ENCODE data around the gene TCF12.

Gene TCF12

DNA sequence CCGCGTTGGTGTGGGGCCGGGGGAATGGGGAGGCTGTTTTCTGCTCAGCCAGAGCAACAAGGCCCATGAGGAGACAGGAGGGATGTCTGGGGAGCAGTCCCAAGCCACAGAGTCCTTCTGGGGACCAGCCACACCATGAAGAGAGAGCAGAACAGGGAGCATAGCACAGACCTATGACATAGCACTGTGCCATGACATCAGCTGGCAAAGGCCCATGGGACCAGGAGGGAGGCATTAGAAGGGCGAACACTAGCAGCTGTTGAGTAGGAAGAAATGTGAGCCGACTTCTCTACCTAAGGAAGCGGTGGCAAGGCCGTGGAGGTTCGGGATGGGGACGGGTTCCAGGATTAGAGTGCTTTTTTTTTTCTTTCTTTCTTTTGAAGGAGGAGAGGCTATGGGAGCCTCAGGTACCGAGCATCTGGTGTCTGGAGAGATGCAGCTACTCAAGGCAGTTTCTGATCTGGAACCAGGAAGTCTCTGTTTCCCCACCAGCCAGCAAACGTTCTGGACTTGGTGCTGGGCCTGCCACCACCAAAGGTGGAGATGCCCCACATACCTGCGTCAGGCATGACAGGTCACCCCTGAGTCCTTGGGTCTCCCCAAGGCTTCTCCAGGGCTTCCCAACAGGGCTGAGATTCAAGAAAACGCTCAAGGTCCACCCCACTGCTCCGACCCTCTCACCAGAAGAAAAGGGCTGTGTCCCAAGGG, 380.6 kb downstream of the TCF12 start:
- no peak for DNase-seq (ENCODE audit: low spot score)

DNA sequence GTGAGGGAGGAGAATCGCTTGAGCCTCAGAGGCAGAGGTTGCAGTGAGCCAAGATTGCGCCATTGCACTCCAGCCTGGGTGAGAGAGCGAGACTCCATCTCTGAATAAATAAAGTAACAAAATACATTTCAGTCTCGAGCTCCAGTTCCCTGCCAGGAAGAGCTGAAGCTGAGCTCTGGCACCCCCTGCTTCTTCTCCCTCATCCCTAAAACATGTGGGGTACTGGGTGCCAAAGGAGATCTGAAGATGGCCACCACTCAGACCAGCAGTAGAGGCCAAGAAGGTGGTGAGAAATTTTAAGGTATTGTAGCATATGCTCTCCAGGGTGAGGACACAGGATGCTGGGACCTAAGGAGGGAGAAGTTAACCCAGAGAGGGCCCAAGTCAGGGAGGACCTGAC, 382.9 kb downstream of the TCF12 start:
- no peak for DNase-seq (ENCODE audit: low spot score)

- no peak for DNase-seq (ENCODE audit: low spot score)
These were observed 384.3 kb downstream of the TCF12 start for GRCh38 chr15:57302640-57303257.

- no peak for DNase-seq (ENCODE audit: low spot score)
These were observed 386.6 kb downstream of the TCF12 start for GRCh38 chr15:57305009-57305408.

DNA sequence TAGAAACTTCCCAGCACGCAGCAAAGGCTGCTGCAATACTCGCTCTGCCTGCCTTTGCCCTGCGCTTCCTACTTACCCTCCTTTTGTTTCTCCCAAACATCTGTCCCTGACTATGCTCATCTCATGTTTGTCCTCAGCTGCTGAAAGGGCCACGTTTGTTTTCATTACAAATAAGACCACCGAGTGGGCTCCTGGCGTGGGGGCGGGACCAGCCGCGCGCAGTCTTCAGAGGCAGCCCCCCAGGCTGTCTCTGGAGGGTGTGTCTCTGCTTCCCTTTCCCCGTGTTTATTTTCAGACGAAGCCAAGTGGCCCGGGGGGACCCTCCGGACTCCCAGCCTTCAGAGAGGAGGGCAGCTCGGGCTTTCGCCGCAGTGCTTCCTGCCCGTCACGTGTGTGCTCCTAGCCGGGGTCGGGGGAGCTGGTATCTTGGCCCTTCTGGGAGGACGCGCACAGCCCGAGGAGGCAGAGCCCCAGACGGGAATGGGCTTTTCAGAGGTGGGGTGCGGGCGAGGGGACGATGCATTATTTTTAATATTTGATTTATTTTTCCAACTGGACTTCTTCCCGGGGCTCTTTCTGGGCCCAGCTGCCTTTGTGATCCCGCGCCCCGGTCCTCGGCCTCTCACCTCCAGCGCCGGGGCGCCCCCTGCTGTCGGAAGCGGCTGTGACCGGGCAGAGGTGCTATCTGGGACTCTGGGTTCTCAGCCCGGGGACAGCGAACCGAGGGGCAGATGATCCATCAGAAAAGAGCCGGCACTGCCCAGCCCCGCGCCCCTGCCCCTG, 387.9 kb downstream of the TCF12 start:
- DNase-seq (ENCODE audit: low spot score) = peak; percentile 93

GRCh38 chr15:57306944-57307411, 388.5 kb downstream of the TCF12 start:
- no peak for DNase-seq (ENCODE audit: low spot score)

- DNase-seq (ENCODE audit: low spot score) = no peak
These were observed 389.2 kb downstream of the TCF12 start for GRCh38 chr15:57307527-57308169.

DNA sequence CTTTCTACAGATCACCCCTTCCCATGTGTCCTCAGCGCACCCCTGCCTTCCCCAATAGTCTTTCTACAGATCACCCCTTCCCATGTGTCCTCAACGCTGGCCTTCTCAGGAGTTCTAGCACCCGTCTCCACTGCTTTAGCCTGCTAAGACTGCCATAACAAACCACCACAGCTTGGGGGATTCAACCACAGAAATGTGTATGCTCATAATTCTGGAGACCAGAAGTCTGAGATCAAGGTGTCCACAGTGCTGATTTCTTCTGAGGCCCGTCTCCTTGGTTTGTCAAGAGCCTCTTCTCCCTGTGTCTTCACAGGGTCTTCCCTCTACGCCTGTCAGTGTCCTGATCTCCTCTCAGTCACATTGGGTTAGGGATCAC, 389.7 kb downstream of the TCF12 start:
- DNase-seq (ENCODE audit: low spot score) = no peak

- no peak for DNase-seq (ENCODE audit: low spot score)
These were observed 391.7 kb downstream of the TCF12 start for GRCh38 chr15:57309856-57310760.

GRCh38 chr15:57310876-57311275, 392.4 kb downstream of the TCF12 start:
- DNase-seq (ENCODE audit: low spot score) = no peak

DNA sequence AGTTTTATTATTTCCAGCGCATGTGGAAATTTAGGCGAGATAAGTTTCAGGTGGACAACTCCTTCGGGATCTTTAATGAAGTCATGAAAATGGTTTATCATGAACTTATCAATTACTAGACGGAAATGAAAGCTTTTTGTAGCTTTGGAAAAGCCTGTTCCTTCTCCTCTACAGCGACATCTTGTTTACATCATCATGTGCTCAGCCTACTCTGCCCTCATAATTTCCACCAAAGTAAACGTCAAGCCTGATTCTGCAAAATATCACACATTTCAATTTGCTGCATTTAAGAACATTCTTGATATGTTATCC, 393.5 kb downstream of the TCF12 start:
- no peak for DNase-seq (ENCODE audit: low spot score)

DNA sequence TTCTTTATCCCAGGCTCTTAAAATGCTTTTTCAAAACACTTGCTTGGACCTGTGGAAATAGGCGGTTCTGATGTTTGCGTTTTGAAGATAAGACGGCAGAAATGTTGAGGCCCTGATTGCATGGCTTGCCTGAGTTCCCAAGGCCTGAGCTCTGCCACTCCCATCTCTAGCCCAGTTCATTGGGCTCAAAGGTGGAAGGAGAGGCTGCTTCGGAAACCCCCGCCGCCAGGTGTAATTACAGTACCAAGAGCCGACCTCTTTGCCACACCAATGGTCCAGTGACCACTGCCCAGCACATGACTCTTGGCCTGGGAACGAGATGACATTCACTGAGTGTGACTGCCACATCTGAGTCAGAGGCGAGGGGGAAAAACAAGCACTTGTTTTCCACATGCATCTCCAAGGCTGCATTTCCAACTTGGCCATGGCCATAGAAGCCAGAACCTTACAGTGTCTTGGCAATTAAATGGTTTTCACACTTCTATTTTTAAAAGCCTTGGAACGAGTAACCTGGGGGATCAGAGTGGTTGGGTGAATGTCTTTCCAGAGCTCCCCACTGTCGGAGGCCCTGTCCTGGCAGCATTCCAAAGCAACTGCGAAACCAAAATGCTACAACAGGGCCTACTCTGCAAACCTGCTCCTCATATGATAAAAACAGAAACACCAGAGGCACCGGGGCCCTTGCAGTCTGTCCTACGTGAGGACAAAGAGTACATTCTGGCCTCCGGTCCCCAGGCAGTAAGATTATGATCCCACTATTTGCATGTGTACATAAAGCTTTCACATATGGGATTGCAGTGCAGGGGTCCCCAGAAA, 394.1 kb downstream of the TCF12 start:
- DNase-seq (ENCODE audit: low spot score) = peak; percentile 42

GRCh38 chr15:57313134-57313483, 394.7 kb downstream of the TCF12 start:
- DNase-seq (ENCODE audit: low spot score) = no peak

GRCh38 chr15:57314221-57314620, 395.8 kb downstream of the TCF12 start:
- DNase-seq (ENCODE audit: low spot score) = no peak

GRCh38 chr15:57316451-57316850, 398.0 kb downstream of the TCF12 start:
- no peak for DNase-seq (ENCODE audit: low spot score)

- no peak for DNase-seq (ENCODE audit: low spot score)
These were observed 400.9 kb downstream of the TCF12 start for GRCh38 chr15:57319226-57319918.

- no peak for DNase-seq (ENCODE audit: low spot score)
These were observed 401.6 kb downstream of the TCF12 start for GRCh38 chr15:57319919-57320560.

GRCh38 chr15:57320631-57321220, 402.3 kb downstream of the TCF12 start:
- peak; percentile 43 for DNase-seq (ENCODE audit: low spot score)

DNA sequence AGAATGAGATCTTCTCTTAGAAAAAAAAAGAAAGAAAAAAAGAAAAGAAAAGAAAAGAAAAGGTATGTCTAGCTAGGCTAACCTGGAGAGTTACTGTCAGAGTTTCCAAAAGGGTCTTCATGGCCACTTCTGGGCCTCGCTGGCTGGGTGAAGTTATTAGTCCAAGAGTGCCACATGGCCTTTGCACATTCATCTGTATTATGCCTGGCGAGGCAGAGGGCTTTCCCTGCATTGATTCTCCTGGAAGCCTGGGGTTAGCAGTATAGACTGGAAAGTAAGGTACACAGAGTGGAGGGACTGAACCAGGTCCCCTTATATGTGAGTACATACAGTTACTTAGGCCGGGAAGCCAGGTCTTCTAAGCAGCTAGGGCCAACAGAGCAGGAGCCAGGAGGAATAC, 403.0 kb downstream of the TCF12 start:
- no peak for DNase-seq (ENCODE audit: low spot score)
